Smooth muscle cell (in vitro differentiated cells): ENCODE results near the gene SAFB. TPM values are rescaled to one million over a fixed set of nuclear protein-coding genes. Genes with fewer than 3 reads are reported as not detected.

Source experiments
- DNase-seq: peaks from one replicate; lab custom pipeline; 2025; ENCODE audit not compliant: unreplicated experiment; lab: John Stamatoyannopoulos, UW
- H2AFZ ChIP-seq: fragments of 200-600 bp; sonication (generic); 2 replicates; pipeline ENCODE4 v1.6.0; 2016; ENCODE audit warnings: antibody characterized with exemption, low read depth, mild to moderate bottlenecking
- H3F3A ChIP-seq: fragments of 200-600 bp; sonication (generic); 2 replicates; pipeline ENCODE4 v1.6.0; 2017; ENCODE audit warnings: antibody characterized with exemption, low read depth
- H3K27ac ChIP-seq: fragments of 200-600 bp; sonication (generic); 2 replicates; pipeline ENCODE4 v1.5.1; 2016; ENCODE audit warnings: low read depth, mild to moderate bottlenecking
- H3K27me3 ChIP-seq: fragments of 200-600 bp; sonication (generic); 2 replicates; pipeline ENCODE4 v1.6.1; 2016; ENCODE audit warnings: low read depth, mild to moderate bottlenecking
- H3K36me3 ChIP-seq: fragments of 200-600 bp; sonication (generic); 2 replicates; pipeline ENCODE4 v1.5.1; 2016; ENCODE audit warnings: low read depth
- H3K4me1 ChIP-seq: fragments of 200-600 bp; sonication (generic); 2 replicates; pipeline ENCODE4 v1.5.1; 2016; ENCODE audit warnings: low read depth
- H3K4me2 ChIP-seq: fragments of 200-600 bp; sonication (generic); 2 replicates; pipeline ENCODE4 v1.6.0; 2016; ENCODE audit warnings: mild to moderate bottlenecking
- H3K4me3 ChIP-seq: fragments of 200-600 bp; sonication (generic); 2 replicates; pipeline ENCODE4 v1.5.1; 2016; ENCODE audit warnings: mild to moderate bottlenecking
- H3K79me2 ChIP-seq: fragments of 200-600 bp; sonication (generic); 2 replicates; pipeline ENCODE4 v1.6.0; 2016; ENCODE audit warnings: low read depth, mild to moderate bottlenecking
- H3K9ac ChIP-seq: fragments of 200-600 bp; sonication (generic); 2 replicates; pipeline ENCODE4 v1.6.0; 2016; ENCODE audit warnings: low read depth
- H3K9me3 ChIP-seq: fragments of 200-600 bp; sonication (generic); replicated peaks from 2 replicates; pipeline ENCODE4 v1.5.1; 2016; ENCODE audit warnings: low read depth
- H4K20me1 ChIP-seq: fragments of 200-600 bp; sonication (generic); 2 replicates; pipeline ENCODE4 v1.6.0; 2016; ENCODE audit warnings: low read depth
- WGBS: methylation state at CpG from one replicate; pipeline ENCODE4 v1.1.7; 2016; ENCODE audit warnings: low lambda C conversion rate; 5-methylcytosine and 5-hydroxymethylcytosine counted together
- polyA plus RNA-seq: library from polyadenylated mRNA; unstranded; fragments of >200 nt; fragmentation: Nextera tagmentation; extraction: Ambion mirVana; gene quantifications from 2 replicates; pipeline ENCODE4 v1.2.1, GENCODE V29; 2016
- total RNA-seq: library from RNA; depleted of rRNA; stranded (reverse); fragments of >200 nt; gene quantifications from 2 replicates; pipeline ENCODE4 v1.2.3, GENCODE V29; 2014
- TF ChIP-seq, protein P1 (sequence below): fragments of 200-600 bp; sonication (generic); IDR thresholded peaks from 2 replicates; pipeline ENCODE4 v1.5.1; 2017; ENCODE audit warnings: borderline replicate concordance, mild to moderate bottlenecking, antibody characterized with exemption; ENCODE audit not compliant: insufficient read depth, poor library complexity, severe bottlenecking

Gene SAFB
- total and polyA plus RNA-seq, 2 experiments from 2014 or later, result 22.8 to 74.3 TPM

DNA sequence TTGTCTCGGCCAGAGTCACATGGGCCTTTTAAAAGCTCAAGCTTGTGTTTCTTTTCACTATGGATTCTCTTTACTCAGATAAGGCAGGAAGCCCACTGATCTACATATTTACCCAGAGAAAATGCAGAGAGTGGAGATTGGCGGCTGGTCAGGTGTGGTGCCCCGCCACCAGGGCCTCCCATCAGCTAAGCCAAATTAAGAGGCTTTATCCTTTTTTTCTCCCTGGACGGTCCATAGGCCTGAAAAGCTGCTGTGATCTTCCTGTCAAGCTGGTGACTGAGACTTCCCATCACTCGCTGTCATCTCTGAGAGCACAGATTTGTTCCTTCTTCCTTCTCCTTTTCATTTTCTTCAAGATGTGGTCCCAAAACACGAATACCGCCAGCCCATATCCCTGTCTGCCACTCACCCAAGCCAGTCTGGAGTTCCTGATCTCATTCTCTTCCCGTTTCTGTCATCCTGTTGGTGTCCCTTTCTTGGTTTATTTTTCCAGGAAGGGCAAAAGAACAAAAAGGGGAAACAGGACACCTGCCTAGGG is 1.9 kb downstream of the SAFB start:
- Histone ChIP-seq H3K36me3 (no peaks in the 10 kb centered on the region), H3K27me3 (no peaks in the 10 kb centered on the region), H3K9me3 (no peaks in the 10 kb centered on the region), H3K4me3 (peak overlapping the region; percentile 86), H3K27ac (peak overlapping the region; percentile 95), H3F3A (peaks cover 9% of the 10 kb centered on the region), H2AFZ (no peak overlapping the region), H3K4me1 (peaks cover 28% of the 10 kb centered on the region), H4K20me1 (peaks cover 74% of the 10 kb centered on the region), H3K9ac (peak overlapping the region; percentile 97), H3K79me2 (peaks cover 95% of the 10 kb centered on the region), H3K4me2 (peak overlapping the region; percentile 97)
- DNase-seq, result no peak
- TF ChIP-seq, protein P1, sequence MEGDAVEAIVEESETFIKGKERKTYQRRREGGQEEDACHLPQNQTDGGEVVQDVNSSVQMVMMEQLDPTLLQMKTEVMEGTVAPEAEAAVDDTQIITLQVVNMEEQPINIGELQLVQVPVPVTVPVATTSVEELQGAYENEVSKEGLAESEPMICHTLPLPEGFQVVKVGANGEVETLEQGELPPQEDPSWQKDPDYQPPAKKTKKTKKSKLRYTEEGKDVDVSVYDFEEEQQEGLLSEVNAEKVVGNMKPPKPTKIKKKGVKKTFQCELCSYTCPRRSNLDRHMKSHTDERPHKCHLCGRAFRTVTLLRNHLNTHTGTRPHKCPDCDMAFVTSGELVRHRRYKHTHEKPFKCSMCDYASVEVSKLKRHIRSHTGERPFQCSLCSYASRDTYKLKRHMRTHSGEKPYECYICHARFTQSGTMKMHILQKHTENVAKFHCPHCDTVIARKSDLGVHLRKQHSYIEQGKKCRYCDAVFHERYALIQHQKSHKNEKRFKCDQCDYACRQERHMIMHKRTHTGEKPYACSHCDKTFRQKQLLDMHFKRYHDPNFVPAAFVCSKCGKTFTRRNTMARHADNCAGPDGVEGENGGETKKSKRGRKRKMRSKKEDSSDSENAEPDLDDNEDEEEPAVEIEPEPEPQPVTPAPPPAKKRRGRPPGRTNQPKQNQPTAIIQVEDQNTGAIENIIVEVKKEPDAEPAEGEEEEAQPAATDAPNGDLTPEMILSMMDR, result no peak
- WGBS, result 62% methylated on average over 8 of the region's 8 CpGs

DNA sequence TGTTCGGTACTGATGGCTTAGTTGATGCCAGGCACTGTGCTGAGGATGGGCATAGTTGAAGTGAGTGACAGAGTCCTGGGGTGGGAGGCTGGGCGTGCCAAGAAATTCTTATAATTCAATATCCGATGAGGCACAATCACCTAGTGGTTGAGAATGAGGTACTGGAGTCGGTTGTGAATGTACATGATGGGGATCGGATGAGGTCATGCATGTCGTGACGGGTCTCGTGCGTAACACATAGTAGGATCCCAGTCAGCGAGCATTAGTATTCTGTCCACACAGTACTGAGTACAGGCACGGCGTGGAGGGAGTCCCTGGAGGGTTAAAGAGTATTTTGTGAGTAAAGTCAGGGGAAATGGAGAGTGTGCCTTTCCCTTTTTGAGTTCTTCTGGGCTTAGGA is 2.8 kb downstream of the SAFB start:
- TF ChIP-seq, protein P1, result no peak
- Histone ChIP-seq H4K20me1 (peaks cover 82% of the 10 kb centered on the region), H3K27ac (no peak overlapping the region)

DNA sequence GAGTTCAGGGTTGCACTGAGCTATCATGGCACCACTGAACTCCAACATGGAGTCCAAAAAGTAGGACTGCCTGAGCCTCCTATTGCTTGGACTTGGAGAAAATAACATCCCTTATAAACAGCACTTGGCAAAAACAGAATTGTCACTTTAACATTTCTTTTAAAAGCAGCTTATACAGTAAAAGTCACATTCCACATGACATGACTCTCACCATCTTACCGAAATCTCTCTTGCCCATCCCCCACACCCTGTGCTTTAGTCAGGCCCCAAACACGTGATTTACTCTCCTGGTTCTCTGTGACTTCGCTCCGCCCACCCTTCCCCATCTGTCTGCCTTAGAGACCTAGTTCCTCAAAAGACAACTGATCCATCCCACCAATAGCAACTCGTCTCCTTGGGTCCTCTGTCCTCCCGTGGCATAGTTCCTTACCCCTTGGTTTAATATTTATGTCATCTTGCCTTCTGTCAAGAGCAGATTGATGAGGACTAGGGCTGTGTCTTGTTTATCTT is 4.6 kb downstream of the SAFB start:
- DNase-seq, result no peak
- Histone ChIP-seq H3K36me3 (no peaks in the 10 kb centered on the region), H3F3A (peaks cover 9% of the 10 kb centered on the region), H3K79me2 (peaks cover 95% of the 10 kb centered on the region), H3K4me3 (no peak overlapping the region), H3K9ac (no peak overlapping the region), H3K4me1 (peaks cover 21% of the 10 kb centered on the region), H3K4me2 (peak overlapping the region; percentile 18), H3K27ac (peak overlapping the region; percentile 4), H3K27me3 (no peaks in the 10 kb centered on the region), H4K20me1 (peaks cover 90% of the 10 kb centered on the region), H3K9me3 (no peaks in the 10 kb centered on the region), H2AFZ (no peak overlapping the region)
- TF ChIP-seq, protein P1, result no peak
- WGBS, result 66% methylated on average over 6 of the region's 6 CpGs

More for the DNA sequence above, 2.8 kb downstream of the SAFB start:
- Histone ChIP-seq H2AFZ (no peak overlapping the region), H3K4me3 (no peak overlapping the region), H3K4me2 (peak overlapping the region; percentile 97), H3K4me1 (peaks cover 28% of the 10 kb centered on the region), H3K36me3 (no peaks in the 10 kb centered on the region), H3K9me3 (no peaks in the 10 kb centered on the region), H3K9ac (no peak overlapping the region), H3F3A (peaks cover 9% of the 10 kb centered on the region), H3K79me2 (peaks cover 95% of the 10 kb centered on the region), H3K27me3 (no peaks in the 10 kb centered on the region)
- DNase-seq, result no peak
- WGBS, result 95% methylated on average over 12 of the region's 12 CpGs

DNA sequence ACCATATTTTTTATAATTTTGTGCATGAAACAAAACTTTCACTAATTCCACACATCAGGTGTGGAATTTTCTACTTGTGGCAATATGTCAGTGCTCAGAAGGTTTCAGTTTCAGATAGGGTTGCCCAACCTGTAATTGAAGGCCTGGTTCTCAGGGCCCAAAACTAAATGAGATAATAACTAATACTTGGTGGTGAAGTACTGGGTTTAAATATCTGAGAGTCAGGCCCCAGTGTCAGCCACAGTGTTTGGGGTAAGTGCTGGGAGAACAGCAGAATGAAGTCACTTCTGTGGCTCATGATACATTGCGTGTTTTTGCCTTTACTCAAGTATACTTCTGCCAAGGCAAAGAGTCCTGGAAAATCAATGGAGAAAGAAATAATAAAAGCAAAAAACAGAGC is 5.6 kb downstream of the SAFB start:
- DNase-seq, result no peak
- TF ChIP-seq, protein P1, result no peak

More for the DNA sequence above, 5.6 kb downstream of the SAFB start:
- no peak overlapping the region for H3K9ac ChIP-seq
- peaks cover 99% of the 10 kb centered on the region for H3K79me2 ChIP-seq
- no peaks in the 10 kb centered on the region for H3K27me3 ChIP-seq
- H4K20me1 ChIP-seq, result peaks cover 99% of the 10 kb centered on the region
- no peak overlapping the region for H3K4me2 ChIP-seq
- no peaks in the 10 kb centered on the region for H3K9me3 ChIP-seq
- H3K4me1 ChIP-seq, result peaks cover 21% of the 10 kb centered on the region
- 90% methylated on average over 1 of the region's 1 CpG for WGBS
- no peaks in the 10 kb centered on the region for H3K36me3 ChIP-seq
- no peak overlapping the region for H3K27ac ChIP-seq
- H2AFZ ChIP-seq, result no peak overlapping the region
- no peak overlapping the region for H3K4me3 ChIP-seq
- peaks cover 7% of the 10 kb centered on the region for H3F3A ChIP-seq
